WI38 (cell line): Measurements from ENCODE around the gene C2CD4B.

Experiments
- H3K4me3 ChIP-seq: 2 replicates; pipeline ENCODE4 v1.5.1; 2011; ENCODE audit warnings: low read depth, mild to moderate bottlenecking, control low read depth, low read length
- TF ChIP-seq, protein P1 (sequence below): IDR thresholded peaks from 2 replicates; pipeline ENCODE4 v1.5.1; 2012; ENCODE audit warnings: low read depth, mild to moderate bottlenecking, control low read depth, low read length

Gene C2CD4B

GRCh38 chr15:62141200-62141599, 23.9 kb downstream of the C2CD4B start:
- no peak overlapping the region for H3K4me3 ChIP-seq
- TF ChIP-seq, protein P1, sequence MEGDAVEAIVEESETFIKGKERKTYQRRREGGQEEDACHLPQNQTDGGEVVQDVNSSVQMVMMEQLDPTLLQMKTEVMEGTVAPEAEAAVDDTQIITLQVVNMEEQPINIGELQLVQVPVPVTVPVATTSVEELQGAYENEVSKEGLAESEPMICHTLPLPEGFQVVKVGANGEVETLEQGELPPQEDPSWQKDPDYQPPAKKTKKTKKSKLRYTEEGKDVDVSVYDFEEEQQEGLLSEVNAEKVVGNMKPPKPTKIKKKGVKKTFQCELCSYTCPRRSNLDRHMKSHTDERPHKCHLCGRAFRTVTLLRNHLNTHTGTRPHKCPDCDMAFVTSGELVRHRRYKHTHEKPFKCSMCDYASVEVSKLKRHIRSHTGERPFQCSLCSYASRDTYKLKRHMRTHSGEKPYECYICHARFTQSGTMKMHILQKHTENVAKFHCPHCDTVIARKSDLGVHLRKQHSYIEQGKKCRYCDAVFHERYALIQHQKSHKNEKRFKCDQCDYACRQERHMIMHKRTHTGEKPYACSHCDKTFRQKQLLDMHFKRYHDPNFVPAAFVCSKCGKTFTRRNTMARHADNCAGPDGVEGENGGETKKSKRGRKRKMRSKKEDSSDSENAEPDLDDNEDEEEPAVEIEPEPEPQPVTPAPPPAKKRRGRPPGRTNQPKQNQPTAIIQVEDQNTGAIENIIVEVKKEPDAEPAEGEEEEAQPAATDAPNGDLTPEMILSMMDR: no peak

GRCh38 chr15:62138124-62138523, 27.0 kb downstream of the C2CD4B start:
- no peak overlapping the region for H3K4me3 ChIP-seq
- TF ChIP-seq, protein P1: no peak

DNA sequence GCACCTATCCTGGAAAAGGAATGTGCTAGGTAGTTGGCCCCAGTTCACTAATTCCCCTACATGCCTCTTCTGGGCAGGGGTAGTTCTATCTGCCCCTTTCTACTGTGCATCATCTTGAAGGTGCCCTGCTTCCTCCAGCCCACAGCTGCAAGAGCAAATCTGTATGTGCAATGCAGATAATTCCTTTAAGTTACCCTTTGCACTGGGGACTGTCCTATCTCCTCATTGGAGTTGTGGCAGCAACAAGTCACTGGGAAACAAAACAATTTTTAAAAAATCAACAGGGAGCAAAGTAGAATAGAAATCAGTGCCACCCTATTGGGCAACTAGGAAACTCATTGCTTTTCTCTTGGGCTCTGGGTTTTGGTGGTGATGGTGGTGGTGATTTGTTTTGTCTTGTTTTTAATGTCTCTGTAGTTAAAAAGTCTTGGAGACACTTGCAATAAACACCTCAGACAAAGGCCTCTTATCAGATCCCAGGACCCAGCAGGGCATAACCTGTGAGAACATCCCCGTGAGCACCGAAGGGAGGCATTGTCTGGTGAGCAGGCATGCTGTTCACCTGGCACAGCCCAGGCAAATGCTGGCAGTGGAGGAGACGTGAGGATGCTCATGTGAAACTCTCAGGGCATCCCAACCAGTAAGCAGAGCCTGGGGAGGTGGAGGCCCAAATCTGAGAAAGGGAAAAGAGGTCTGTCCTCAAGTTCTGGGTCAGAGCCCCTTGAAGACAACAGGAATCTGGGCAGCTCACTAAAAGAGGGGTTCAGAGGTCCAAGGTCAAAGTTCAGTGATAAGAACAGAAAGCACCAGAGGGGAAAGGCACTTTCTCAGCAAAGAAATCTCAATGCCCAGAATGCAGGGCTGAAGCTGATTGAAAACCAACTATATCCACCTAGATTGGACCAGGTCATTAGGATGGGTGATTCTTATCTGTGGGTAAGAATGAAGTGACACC, 27.9 kb downstream of the C2CD4B start:
- TF ChIP-seq, protein P1: no peak
- no peak overlapping the region for H3K4me3 ChIP-seq

- TF ChIP-seq, protein P1: no peak
- no peak overlapping the region for H3K4me3 ChIP-seq
These were observed 29.5 kb downstream of the C2CD4B start for GRCh38 chr15:62135532-62136134.

- H3K4me3 ChIP-seq: no peak overlapping the region
- TF ChIP-seq, protein P1: no peak
These were observed 31.9 kb downstream of the C2CD4B start for GRCh38 chr15:62133141-62133540.

- TF ChIP-seq, protein P1: no peak
- no peak overlapping the region for H3K4me3 ChIP-seq
These were observed 36.2 kb downstream of the C2CD4B start for GRCh38 chr15:62128916-62129315.

DNA sequence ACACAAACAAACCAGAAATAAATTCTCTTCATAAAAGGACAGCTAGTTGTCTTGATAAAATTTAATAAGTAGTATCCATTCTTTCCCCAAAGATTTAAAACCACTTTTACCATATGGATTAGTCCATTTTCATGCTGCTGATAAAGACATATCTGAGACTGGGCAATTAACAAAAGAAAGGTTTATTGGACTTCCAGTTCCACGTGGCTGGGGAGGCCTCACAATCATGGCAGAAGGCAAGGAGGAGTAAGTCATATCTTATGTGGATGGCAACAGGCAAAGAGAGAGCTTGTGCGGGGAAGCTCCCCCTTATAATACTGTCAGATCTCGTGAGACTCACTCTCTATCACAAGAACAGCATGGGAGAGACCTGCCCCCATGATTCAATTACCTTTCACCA, 38.7 kb downstream of the C2CD4B start:
- H3K4me3 ChIP-seq: no peak overlapping the region
- TF ChIP-seq, protein P1: no peak
